HG03442 (cell line): ENCODE results near the gene PLXNB3.

ENCODE experiments used
- ATAC-seq: cut with Tn5 transposase; IDR thresholded peaks from one replicate; pipeline ENCODE4 v1.9.1; 2021; ENCODE audit warnings: mild to moderate bottlenecking, moderate library complexity; ENCODE audit not compliant: unreplicated experiment

Gene PLXNB3

DNA sequence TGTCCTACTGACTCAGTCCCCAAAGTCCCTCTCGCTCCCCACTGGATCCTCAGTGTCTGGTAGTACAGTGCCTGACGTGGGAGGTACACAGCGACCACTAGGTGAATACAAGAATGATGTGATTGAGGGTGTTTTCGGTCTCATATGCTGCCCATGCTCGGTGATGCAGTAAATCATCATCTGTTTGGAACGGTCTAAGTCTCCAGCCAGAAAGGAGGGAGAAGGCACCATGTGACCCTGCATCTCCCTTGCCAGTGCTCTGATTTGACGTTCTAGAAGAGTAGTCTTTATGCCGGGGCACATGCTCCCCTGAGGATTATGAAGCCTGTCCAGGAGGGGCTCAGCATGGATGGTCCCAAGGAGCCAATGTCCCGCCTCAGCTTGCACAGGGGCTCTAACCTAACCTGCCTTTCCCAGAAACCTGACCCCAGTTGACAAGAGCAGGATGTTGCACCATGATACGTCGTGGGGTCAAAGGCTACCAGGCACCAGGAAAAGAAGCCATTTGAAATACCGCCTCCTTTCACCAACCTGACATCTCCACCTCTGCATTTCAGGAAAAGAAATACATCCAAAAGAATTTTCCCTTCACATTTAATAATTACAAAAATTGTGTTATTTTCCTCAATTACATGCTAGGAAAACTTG, 13.8 kb upstream of the PLXNB3 start:
- no peak for ATAC-seq

DNA sequence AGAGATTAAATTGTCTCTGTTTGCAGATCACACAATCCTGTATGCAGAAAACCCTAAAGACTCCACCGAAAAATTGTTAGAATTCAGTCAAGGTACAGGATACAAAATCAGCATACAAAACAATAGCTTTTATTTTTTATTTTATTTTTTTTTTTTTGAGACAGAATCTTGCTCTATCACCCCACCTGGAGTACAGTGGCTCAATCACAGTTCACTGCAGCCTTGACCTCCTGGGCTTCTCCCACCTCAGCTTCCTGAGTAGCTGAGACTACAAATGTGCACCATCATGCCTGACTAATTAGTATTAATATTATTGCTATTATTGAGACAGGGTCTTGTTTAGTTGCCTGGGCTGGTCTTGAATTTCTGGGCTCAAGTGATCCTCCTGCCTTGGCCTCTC, 8.9 kb upstream of the PLXNB3 start:
- ATAC-seq: no peak

DNA sequence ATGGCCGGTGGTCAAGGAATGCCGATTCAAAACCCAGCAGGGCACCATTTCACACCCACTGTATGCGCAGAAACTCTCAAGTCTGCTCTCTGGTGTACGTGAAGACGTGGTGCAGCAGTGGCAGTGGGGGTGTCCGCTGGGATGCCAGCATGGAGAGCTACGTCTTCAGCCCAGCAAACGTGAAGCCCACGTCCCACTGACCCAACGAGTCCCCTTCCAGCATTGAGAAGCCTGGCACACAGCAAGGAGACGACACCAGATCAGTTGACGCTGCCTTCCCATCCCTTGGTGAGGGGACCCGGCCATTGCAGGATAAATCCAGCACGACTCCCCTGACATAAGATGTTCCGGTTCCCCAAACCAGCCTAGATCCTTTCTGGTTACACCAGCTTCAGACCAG, 2.2 kb upstream of the PLXNB3 start:
- no peak for ATAC-seq

DNA sequence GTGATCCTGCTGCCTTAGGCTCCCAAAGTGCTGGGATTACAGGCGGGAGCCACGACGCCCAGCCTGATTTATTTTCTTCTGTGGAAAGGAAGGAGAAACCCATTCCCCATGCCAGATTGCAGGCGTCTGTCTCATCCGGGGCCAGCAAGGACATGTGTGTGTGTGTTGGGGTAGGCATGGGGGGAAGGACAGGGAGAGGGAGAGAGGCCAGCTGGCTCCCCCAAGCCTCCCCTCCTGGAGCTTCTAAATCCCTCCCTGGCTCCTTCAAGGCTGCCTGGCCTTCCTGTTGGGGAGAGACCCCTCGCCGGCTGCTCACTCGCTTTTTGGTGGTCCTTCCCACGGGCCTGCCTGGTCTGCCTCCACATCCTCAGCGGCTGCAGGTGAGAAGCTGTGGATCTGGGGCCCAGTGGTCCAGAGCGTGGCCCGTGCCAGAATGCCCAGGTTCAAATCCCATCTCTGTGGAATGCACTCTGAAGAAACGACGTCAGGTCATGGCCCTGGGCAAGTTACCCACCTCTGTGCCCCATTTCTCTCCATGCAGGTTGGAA, 1.3 kb upstream of the PLXNB3 start:
- ATAC-seq: no peak

DNA sequence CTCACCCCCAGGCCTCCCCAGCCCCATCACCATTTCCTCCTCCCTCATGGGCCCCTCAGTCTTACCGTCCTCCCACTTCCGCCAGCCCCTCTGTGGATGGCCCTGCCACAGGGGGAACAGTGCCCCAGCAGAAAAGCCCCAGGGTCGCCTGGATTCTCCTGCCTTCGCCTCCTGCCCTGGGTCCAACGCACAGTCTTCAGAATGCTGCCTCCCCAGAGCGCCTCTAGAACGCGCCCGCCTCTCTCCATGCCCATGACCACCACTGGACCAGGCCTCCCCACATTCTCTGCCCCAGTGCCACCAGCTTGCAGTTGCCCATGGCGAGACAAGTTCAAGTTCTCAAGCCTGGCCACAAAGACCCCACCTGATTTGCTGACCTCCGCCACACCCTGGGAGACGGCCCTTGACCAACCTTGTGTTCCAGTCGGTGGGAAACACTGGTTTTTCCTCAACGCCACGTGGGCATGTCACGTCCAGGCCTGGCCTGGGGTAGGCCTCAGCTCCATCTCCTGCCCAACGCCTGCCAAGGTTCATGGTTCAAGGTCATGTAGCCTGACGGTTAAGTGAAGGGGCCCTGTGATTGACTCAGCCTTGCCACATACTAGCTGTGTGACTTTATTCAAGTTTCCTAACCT, 634 bp upstream of the PLXNB3 start:
- no peak for ATAC-seq

DNA sequence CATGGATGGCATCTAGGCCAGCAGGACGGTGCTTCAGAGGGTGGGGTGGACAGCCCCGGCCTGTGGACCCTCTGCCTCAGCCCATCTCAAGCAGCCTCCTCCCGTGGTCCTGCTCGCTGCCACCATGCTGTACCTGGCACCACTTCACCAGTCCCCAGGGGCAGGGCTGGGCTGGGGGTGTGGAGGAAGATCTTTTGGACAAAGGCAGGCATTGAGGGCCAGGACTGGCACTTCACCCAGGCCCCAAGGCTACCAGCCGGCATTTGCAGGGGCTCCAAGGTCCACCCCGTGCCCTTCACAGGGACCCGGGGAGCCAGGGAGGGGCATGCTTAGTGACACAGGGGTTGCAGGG, 713 bp downstream of the PLXNB3 start:
- ATAC-seq: no peak

DNA sequence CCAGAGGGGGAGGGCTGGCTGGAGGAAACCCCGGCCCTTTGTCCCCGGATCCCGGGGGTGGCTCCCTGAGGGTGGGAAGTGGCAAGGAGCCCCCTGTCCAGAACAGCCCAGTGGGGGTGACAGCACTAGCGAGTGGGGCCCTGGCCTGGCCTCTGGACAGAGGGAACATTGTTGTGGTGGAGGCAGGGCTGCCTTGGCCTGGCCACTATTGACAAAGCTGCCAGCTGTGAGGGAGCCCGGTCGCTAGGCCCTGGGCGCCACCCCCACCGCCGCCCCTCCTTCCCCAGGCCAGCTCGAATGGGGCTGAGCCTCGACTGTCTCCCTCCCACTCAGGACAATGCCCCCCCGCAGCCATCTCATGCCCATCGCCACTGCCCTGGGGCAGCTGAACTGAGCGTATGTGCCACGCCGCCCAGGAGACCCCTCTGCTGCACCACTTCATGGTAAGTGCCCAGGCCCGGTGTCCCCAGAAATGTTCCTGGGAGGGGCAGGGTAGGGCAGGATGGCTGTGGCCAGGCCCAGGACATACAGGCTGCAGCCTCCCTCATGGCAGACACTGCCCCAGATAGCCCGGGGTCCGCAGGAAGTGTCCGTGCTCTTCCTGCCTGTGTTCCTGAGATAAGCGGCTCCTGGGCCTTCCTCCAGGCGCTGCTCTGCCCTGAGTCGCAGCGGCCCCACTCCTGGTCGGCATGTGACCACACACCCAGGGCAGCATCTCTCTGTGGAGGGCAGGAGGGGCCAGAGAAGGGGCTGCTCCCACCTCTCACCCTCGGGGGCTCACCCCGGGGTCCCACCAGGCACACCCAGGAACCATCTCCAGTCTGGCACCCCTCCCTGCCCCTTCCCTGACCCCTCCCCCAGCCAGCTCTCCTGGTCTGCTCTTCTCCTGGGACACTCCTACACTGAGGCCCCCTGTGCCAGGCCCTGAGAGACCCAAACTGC, 1.4 kb downstream of the PLXNB3 start:
- no peak for ATAC-seq

DNA sequence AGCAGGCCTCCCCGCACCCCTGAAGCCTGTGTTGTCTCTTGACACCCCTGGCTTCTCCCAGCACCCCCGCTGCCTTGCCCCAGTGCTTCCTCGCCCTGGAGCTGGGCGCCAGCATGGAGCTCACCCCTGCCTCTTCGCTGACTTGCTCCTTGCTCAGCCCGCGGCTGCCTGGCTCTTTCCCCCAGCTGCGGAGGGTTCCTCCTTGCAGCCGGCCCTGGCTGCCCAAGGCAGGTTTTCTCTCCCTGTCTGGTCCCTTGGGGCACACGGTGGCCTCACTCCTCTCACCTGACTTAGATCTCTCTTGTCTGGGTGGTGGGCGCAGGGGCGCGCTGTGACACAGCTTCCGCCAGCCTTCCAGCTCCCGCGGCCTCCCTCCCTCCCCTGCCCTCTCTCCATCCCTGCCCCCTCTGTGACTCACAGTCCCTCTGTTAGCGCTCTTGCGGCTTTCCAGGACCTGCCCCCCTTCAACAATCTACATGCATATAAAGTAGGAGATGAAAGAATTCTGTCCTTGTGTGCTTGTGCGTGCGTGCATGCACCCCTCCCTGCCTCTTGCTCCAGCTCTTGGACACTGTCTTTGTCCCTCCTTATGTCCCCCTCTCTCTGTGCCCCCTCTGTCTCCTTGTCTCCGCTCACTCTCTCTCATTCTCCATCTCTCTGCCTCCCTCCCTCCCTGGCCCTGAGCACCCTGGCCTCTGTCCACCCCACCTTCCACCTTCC, 2.2 kb downstream of the PLXNB3 start:
- no peak for ATAC-seq

DNA sequence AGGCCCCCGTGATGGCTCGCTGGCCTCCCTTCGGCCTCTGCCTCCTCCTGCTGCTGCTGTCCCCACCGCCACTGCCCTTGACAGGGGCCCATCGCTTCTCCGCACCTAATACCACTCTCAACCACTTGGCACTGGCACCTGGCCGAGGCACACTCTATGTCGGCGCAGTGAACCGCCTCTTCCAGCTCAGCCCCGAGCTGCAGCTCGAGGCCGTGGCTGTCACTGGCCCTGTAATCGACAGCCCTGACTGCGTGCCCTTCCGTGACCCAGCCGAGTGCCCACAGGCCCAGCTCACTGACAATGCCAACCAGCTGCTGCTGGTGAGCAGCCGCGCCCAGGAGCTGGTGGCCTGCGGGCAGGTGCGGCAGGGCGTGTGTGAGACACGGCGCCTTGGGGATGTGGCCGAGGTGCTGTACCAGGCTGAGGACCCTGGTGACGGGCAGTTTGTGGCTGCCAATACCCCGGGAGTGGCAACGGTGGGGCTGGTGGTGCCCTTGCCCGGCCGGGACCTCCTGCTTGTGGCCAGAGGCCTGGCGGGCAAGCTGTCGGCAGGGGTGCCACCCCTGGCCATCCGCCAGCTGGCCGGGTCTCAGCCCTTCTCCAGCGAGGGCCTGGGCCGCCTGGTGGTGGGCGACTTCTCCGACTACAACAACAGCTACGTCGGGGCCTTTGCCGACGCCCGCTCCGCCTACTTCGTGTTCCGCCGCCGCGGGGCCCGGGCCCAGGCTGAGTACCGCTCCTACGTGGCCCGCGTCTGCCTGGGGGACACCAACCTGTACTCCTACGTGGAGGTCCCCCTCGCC, 3.0 kb downstream of the PLXNB3 start:
- no peak for ATAC-seq

DNA sequence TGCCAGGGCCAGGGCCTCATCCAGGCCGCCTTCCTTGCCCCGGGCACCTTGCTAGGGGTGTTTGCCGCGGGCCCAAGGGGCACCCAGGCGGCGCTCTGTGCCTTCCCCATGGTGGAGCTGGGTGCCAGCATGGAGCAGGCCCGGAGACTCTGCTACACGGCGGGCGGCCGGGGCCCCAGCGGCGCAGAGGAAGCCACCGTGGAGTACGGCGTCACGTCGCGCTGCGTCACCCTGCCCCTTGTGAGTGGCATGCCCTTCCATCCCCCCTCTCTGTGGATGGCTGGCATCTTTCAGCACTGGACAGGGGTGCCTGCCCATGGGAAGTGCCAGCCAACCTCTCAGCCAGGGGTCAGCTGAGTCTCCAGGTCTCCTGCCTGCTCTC, 3.6 kb downstream of the PLXNB3 start:
- ATAC-seq: no peak

DNA sequence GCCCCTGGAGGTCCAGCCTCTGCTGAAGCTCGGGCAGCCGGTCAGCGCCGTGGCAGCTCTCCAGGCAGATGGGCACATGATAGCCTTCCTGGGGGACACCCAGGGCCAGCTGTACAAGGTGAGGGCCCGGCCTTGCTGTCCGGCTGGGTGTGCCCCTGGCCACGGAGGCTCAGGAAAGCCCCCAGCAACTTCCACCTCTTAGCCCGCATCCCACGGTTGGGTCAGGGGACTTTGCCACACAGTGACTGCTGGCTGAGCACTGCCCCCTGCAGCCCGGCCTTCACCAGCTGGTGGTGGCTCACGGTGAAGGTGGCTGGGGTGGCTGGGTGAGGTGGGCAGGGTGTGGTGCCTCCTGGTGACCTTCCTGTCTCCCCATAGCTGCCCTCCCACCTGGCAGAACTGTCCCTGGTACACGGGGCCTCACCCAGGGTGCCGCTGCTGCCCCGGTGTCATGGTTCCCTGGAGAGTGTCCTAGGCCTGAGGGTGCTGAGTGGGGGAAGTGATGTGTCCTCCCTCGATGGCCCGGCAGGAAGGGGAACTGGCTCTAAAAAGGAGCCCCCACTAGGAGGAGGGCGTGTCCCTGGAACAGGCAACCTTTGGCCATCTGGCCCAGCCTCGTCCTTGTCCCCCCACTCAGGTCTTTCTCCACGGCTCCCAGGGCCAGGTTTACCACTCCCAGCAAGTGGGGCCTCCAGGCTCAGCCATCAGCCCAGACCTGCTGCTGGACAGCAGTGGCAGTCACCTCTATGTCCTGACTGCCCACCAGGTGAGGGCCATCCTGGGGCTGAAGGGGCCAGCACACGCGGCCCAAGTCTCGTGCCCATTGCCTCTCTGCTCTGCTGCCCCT, 4.5 kb downstream of the PLXNB3 start:
- ATAC-seq: no peak

DNA sequence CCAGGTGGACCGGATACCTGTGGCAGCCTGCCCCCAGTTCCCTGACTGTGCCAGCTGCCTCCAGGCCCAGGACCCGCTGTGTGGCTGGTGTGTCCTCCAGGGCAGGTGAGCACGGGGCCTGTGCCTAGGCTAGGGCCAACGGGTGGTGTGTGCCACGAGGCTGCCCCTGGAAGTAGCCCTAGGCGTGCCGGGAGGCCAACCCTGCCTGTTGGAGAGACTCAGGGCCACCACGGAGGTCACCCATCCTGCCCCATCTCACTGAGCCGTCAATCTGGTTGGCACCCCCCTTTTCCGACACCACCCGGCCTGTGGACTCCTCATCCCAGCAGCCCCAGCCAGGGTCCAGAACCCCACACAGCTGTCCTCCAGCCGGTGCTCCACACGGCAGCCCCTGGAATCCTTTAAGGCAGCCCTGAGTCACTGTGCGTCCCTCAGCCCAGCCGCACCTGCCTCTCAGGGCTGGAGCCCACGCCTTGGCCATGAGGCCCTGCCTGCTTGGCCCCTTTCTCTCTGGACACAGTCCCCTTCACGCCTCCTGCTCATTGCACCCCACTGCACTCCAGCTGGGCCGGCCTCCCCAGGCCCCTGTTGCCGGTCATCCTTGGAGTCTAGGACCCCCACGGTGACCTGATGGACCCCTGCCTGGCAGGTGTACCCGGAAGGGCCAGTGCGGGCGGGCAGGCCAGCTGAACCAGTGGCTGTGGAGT, 5.3 kb downstream of the PLXNB3 start:
- ATAC-seq: no peak

DNA sequence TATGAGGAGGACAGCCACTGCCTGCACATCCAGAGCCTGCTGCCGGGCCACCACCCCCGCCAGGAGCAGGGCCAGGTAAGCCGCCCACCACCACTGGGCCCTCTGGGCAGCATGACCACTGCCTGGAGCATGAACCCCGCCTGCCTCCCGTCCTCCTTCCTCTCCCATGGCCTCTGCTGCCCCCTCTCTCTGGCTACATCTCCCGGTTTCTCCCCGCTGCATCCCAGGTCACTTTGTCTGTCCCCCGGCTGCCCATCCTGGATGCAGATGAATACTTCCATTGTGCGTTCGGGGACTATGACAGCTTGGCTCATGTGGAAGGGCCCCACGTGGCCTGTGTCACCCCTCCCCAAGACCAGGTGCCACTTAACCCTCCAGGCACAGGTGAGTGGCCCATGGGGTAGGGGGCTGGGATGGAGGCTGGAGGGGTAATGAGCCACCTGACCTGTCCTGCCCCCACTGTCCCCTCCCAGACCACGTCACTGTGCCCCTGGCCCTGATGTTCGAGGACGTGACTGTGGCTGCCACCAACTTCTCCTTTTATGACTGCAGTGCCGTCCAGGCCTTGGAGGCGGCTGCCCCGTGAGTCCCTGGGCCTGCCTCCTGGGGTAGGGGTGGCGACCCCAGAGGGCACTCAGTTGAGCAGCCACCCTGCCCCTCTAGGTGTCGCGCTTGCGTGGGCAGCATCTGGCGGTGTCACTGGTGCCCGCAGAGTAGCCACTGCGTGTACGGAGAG, 6.0 kb downstream of the PLXNB3 start:
- ATAC-seq: no peak

DNA sequence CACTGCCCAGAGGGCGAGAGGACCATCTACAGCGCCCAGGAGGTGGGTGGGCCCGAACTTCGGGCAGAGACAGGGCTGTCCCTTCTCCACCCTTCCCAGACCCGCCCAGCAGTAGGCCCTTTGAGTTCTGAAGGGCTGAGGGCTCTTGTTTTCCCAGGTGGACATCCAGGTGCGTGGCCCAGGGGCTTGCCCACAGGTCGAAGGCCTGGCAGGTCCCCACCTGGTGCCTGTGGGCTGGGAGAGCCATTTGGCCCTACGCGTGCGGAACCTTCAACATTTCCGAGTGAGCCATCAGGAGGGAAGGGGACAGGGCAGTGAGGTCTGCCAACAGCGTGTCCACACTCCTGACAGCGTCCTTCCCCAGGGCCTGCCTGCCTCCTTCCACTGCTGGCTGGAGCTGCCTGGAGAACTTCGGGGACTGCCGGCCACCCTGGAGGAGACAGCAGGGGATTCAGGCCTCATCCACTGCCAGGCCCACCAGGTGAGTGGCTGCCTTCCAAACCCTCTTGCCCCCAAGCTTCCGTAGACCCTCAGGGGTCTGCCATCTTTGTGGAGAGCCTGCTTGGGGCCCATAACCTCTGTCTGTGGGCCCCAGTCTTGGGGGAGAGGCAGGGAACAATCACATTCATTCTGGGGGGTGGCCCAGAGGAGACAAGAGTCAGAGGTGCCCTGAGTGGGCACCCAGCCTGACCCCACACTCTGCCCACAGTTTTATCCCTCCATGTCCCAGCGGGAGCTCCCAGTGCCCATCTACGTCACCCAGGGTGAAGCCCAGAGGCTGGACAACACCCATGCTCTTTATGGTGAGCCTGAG, 6.8 kb downstream of the PLXNB3 start:
- no peak for ATAC-seq

DNA sequence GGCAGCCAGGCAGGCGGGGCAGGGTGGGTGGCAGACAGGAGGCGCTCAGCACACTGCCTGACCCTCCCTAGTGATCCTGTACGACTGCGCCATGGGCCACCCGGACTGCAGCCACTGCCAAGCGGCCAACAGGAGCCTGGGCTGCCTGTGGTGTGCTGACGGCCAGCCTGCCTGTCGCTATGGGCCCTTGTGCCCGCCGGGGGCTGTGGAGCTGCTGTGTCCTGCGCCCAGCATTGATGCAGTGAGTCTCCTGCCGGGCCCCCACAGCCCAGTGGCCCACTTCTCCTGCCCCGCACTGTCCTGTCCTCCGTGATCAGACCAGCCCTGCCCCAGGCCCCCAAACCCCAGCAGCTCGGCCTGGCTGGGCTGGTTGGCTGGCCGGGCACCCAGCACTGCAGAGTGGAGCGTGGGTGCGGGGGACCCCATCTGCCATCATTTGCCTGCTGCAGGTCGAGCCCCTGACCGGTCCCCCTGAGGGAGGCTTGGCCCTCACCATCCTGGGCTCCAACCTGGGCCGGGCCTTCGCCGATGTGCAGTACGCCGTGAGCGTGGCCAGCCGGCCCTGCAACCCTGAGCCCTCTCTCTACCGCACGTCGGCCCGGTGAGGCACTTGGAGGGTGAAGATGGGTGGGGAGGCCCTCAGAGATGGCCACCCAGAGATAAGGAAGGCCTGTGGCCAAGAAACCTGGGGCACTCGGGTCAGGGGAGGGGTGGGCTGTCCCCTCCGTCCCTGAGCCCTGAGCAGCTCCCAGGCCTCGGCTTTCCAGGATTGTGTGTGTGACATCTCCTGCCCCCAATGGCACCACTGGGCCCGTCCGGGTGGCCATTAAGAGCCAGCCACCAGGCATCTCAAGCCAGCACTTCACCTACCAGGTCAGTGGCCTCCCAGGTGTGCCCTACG, 7.6 kb downstream of the PLXNB3 start:
- ATAC-seq: no peak
